K562 (cell line): ENCODE results near the gene MAD2L1. TPM values are rescaled to one million over a fixed set of nuclear protein-coding genes. Genes with fewer than 3 reads are reported as not detected.

Experiments
- CHD7 ChIP-seq: fragments of 200-600 bp; sonication (generic); IDR thresholded peaks from one replicate; pipeline ENCODE4 v1.6.1; 2012; ENCODE audit warnings: mild to moderate bottlenecking, low read depth, low read length, inconsistent platforms
- ELF4 ChIP-seq: fragments of 450-650 bp; formaldehyde crosslinking; IDR thresholded peaks from 2 replicates; pipeline ENCODE4 v1.4.0; 2022; ENCODE audit warnings: missing genetic modification characterization
- ETV1 ChIP-seq: fragments of 450-650 bp; conservative IDR thresholded peaks from 2 replicates; pipeline ENCODE4 v1.6.1; 2016; ENCODE audit warnings: missing genetic modification characterization, control low read depth, low read depth, missing compliant biosample characterization
- FOSL1 ChIP-seq: fragments of 200-800 bp; sonication (Bioruptor generic); conservative IDR thresholded peaks from 2 replicates; pipeline ENCODE4 v1.6.1; 2016; ENCODE audit warnings: missing genetic modification characterization, missing compliant biosample characterization
- MCM7 ChIP-seq, 2 experiments: fragments of 450-650 bp; IDR thresholded peaks; 2 replicates each; pipeline ENCODE4 v1.6.1; 2016 to 2018
- NFE2 ChIP-seq: IDR thresholded peaks from 2 replicates; pipeline ENCODE4 v1.6.1; 2014; ENCODE audit warnings: antibody characterized with exemption, low read depth
- POLR2B ChIP-seq: fragments of 450-650 bp; IDR thresholded peaks from 2 replicates; pipeline ENCODE4 v1.6.1; 2018; ENCODE audit warnings: low read depth; ENCODE audit not compliant: partially characterized antibody
- POLR3G ChIP-seq: IDR thresholded peaks from 2 replicates; pipeline ENCODE4 v1.6.1; 2011; ENCODE audit not compliant: insufficient read length, insufficient replicate concordance; ENCODE audit errors: extremely low read depth
- PRMT5 ChIP-seq: sonication (generic); formaldehyde crosslinking; IDR thresholded peaks from 2 replicates; pipeline ENCODE4 v1.5.0; 2020; ENCODE audit warnings: missing genetic modification reagents
- ZNF24 ChIP-seq: fragments of 450-650 bp; IDR thresholded peaks from 2 replicates; pipeline ENCODE4 v1.6.1; 2016
- ZNF354B ChIP-seq: fragments of 250-450 bp; sonication (Bioruptor Pico); IDR thresholded peaks from 2 replicates; pipeline ENCODE4 v1.4.0; 2020
- ZNF75A ChIP-seq: fragments of 450-650 bp; formaldehyde crosslinking; IDR thresholded peaks from 2 replicates; pipeline ENCODE4 v1.4.0; 2020; ENCODE audit warnings: mild to moderate bottlenecking
- polyA plus RNA-seq, 8 experiments: library from polyadenylated mRNA; depleted of rRNA in 4 of 8; stranded (reverse) in 5 of 8; unstranded in 3 of 8; fragments of >200 nt; fragmentation: Nextera tagmentation in 2 of 8; fragmentation: Illumina TruSeq in 1 of 8; extraction: Ambion mirVana in 2 of 8; extraction: Trizol in 1 of 8; gene quantifications; 2 replicates each; pipeline versions ENCODE4 v1.2.1 to v1.2.3, GENCODE V29; 2011 to 2014; ENCODE audit warnings: inconsistent platforms in 1 of 8, missing spikeins in 1 of 8
- total RNA-seq, 7 experiments: library from RNA; depleted of rRNA in 6 of 7; stranded (reverse); fragments of >200 nt in 6 of 7; fragmentation: Illumina TruSeq in 2 of 7; extraction: Trizol in 2 of 7; gene quantifications; 2 replicates each; pipeline versions ENCODE4 v1.2.1 to v1.2.3, GENCODE V29; 2011 to 2021; ENCODE audit warnings: low replicate concordance in 1 of 7
- TF ChIP-seq, protein P1 (sequence below): fragments of 200-800 bp; sonication (Bioruptor generic); IDR thresholded peaks from 2 replicates; pipeline ENCODE4 v1.6.1; 2017; ENCODE audit warnings: missing genetic modification characterization, missing compliant biosample characterization
- TF ChIP-seq, protein P2 (sequence below): sonication (generic); formaldehyde crosslinking; IDR thresholded peaks from 2 replicates; pipeline ENCODE4 v1.8.1; 2023; ENCODE audit warnings: mild to moderate bottlenecking, missing genetic modification reagents

The MAD2L1 gene
- total and polyA plus RNA-seq, 9 of the 15 experiments (the other 6 are each of a cell fraction or from before 2014, with no cell fraction given): 75.0 to 494 (median 129) TPM

GRCh38 chr4:120066517-120067340 lies at the start of gene MAD2L1 (continued):
- TF ChIP-seq CHD7 (no peak), ELF4 (no peak), PRMT5 (no peak), ZNF24 (peak; percentile 29; the same call in 1 of the 2 replicates), POLR3G (no peak), POLR2B (peak; percentile 93), FOSL1 (0 out of 2 replicates have a peak, but pooled peaks have one; percentile 10), NFE2 (no peak), MCM7 (IDR thresholded peaks at IDR 0.05) (no peak), ETV1 (tag) (no peak; the same call in 1 of the 2 replicates), ZNF75A (CRISPR knock-in tag) (no peak), ZNF354B (CRISPR knock-in tag) (no peak)
- TF ChIP-seq, protein P1, sequence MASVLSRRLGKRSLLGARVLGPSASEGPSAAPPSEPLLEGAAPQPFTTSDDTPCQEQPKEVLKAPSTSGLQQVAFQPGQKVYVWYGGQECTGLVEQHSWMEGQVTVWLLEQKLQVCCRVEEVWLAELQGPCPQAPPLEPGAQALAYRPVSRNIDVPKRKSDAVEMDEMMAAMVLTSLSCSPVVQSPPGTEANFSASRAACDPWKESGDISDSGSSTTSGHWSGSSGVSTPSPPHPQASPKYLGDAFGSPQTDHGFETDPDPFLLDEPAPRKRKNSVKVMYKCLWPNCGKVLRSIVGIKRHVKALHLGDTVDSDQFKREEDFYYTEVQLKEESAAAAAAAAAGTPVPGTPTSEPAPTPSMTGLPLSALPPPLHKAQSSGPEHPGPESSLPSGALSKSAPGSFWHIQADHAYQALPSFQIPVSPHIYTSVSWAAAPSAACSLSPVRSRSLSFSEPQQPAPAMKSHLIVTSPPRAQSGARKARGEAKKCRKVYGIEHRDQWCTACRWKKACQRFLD (CRISPR knock-in tag): peak; percentile 45; the same call in 1 of the 2 replicates
- TF ChIP-seq, protein P2, sequence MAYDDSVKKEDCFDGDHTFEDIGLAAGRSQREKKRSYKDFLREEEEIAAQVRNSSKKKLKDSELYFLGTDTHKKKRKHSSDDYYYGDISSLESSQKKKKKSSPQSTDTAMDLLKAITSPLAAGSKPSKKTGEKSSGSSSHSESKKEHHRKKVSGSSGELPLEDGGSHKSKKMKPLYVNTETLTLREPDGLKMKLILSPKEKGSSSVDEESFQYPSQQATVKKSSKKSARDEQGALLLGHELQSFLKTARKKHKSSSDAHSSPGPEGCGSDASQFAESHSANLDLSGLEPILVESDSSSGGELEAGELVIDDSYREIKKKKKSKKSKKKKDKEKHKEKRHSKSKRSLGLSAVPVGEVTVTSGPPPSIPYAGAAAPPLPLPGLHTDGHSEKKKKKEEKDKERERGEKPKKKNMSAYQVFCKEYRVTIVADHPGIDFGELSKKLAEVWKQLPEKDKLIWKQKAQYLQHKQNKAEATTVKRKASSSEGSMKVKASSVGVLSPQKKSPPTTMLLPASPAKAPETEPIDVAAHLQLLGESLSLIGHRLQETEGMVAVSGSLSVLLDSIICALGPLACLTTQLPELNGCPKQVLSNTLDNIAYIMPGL (CRISPR knock-in tag): no peak
